ENCODE results near the gene SLCO2A1. TPM values are rescaled to one million over a fixed set of nuclear protein-coding genes. Genes with fewer than 3 reads are reported as not detected.

Gene SLCO2A1
- total RNA-seq, 1 donor, result under 0.01 TPM

Other genes with a start within 250 kb of the SLCO2A1 start
- gene SRPRB, start 224.1 kb downstream of the SLCO2A1 start, total RNA-seq, result 39.3 TPM
- 0.27 TPM for gene RAB6B, start 134.0 kb downstream of the SLCO2A1 start, total RNA-seq
- 27.2 TPM for gene RYK, start 220.9 kb upstream of the SLCO2A1 start, total RNA-seq